GM11168 (cell line): Measurements from ENCODE around the gene ATP2B1.

Experiments
- in situ Hi-C: fragments of 300-500 bp; cut with MboI; formaldehyde crosslinking; loops from one replicate; pipeline ENCODE4 v1.12.0; 2022; ENCODE audit warnings: low sequenced_read_pairs; ENCODE audit not compliant: unreplicated experiment

The ATP2B1 gene

DNA sequence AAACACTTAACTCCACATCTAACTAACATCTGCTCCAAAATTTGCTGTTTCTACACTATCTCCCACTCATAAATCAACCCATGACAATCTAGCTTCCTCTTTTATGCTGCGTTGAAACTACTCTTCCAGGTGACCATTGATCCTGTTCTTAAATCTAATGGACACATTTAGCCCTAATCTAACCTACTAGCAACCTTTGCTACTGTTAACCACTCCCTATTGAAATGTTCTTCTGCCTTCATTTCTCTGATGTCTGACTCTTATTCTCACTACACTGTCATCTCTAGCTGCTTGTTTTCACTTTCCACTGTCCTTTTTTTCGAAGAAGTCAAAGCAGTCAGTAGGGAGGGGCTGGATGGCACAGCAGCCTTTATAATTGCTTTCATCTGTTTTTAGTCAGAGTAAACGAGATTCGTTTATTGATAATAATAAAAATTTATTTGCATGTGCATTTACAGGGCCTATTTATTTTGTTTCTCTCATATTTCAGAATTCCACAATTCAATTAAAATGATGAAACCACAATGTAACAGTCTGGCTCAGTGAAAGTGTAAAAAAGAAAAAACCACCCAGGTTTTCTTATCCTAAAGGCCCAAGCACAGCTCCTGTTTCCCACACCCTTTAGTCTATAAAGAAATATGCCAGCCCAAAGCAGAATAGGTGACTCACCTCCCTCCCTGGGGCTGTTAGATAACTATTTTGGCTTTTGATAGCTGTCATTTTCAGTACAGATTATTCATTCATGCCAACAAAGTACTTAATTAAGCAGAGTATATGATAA is 44.9 kb downstream of the ATP2B1 start:
- in situ Hi-C loops, result no loop called here

DNA sequence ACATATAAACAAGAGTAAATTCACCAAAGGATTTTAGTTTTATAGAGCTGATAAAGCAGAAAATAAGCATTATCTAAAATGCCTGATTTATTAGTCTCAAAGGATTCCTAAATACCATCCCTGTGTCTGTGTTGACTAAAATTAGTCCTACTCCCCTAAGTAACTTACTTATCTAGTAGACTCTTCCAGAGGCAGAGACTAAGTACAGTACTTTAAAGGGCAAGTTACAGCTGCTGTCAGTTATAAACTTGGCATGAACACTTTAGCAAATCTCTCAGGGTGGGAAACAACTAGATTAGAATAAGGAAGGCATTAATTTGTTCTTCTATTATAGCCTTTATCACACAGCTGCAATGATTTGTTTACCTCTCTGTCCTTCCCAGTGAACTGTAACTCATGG is 46.0 kb downstream of the ATP2B1 start:
- in situ Hi-C loops, result no loop called here

DNA sequence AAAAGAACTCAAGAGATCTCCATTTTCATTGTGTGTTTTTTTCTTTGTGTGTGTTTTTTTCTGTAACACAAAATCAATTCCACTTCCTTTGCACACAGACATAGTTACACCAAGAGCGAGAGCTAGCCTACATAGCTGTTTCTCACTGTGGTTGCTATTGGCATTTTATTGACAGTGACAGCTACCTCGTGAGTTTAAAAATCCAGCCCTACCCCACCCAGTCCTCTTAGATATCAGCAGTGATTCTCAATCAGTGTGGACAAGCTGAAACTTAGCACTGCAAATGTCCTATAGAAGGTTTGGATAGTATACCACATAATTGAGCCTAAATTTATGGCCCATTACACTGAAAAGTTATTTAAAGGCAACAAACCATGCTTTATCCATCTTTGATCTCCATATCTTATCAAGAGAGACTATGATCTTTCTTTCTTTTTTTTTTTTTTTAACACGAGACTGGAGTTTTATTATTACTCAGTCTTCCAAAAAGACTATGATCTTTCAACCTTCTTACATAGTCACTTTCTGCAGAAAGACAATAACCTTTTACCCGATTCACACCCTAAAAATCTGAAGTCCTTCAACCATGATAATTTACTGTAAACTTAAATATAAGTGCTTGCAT is 46.8 kb downstream of the ATP2B1 start:
- in situ Hi-C loops, result no loop called here

DNA sequence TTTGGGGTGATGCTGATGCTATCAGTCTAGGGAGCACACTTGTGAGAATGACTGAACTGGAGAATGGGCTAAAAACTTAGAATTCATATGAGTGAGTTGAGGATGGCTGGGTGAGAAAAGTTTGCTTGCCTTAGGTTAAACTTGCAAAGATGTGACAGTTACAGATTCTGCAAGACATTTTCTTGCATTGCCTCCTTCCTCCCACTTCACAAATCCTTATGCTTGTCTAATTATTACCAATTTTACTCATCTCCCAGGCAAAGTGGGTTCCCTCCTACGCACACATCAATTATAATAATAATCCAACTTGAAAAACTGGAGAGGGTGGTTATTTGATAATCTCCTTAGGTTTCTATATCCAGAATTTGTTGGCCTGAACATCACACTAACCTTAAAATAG is 50.9 kb downstream of the ATP2B1 start:
- in situ Hi-C loops, result no loop called here

DNA sequence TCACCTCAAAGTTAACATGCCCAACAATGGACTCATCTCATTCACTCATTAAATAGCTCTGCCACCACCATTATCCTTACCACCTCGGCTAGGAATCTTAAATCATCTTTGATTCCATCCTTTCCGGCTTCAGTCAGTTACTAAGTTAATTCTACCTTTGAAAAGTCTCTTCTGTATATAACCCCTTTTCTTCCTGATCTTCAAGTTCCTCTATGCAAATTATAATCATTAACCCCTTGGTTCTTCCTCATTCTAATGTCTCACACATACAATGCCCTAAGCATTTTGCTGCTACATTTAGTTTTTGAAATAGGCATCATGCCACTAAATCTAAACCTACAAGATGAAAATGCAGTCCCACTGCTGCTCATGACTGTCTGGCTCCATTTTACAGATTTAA is 51.6 kb downstream of the ATP2B1 start:
- in situ Hi-C loops, result no loop called here

DNA sequence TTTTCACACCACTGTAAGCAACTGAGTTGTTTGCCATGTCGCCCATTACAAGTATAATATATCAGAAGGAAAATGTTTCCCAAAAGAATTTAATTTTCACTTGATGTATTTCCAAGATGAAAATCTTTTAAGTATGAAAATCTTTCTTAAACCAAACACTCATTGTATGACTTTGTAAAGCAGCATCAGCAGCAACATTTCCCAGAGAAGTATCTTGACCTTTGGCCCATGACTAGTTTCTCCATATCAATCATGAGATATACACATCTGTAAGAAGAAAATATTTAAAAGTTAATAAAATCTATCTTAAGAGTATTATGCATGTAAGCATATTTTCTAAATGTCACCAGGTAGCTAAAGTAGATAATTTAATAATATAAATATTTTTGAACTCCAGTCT is 52.8 kb downstream of the ATP2B1 start:
- in situ Hi-C loops, result no loop called here

DNA sequence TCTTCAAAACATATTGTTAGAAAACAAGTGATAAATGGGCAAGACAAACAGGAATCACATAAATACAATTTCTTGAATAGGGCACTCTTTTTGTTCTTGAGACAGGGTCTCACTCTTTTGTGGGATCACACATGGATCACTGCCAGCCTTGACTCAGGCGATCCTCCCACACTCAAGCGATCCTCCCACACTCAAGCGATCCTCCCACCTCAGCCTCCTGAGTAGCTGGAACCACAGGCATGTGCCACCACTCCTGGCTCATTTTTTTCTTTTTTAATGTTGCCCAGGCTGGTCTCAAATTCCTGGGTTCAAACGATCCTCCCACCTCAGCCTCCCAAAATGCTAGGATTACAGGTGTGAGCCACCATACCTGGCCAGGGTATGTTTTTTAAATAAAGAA is 57.4 kb downstream of the ATP2B1 start:
- in situ Hi-C loops, result no loop called here

DNA sequence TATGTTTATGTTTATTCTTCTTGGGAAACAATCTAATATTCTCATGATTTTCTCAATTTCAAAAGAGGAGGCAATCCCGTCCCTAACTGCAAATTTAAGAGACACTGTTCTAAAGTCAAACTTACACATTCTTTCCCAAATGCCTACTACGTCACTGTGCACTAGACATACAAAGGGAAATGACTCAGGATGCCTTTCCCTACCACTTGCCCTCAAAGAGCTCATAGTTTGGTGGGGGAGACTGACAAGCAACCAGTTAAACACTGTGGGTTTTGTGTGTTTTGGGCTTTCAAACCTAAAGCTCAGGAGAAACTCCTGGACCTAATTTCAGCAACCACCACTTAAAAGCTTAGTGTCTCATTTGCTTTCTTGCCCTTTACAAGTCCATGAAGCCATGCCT is 58.4 kb downstream of the ATP2B1 start:
- in situ Hi-C loops, result no loop called here

DNA sequence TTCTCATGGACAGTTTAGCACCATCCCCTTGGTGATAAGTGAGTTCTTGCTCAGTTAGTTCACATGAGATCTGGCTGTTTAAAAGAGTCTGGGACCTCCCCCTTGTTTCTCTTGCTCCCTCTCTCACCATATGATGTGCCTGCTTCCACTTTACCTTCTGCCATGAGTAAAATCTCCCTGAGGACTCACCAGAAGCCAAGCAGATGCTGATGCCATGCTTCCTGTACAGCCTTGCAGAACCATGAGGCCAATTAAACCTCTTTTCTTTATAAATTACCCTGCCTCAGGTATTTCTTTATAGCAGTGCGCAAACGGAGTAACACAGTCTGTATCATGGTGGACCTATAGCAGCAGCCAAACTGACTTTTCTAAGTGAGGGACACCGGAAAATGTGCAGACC is 58.8 kb downstream of the ATP2B1 start:
- in situ Hi-C loops, result no loop called here

DNA sequence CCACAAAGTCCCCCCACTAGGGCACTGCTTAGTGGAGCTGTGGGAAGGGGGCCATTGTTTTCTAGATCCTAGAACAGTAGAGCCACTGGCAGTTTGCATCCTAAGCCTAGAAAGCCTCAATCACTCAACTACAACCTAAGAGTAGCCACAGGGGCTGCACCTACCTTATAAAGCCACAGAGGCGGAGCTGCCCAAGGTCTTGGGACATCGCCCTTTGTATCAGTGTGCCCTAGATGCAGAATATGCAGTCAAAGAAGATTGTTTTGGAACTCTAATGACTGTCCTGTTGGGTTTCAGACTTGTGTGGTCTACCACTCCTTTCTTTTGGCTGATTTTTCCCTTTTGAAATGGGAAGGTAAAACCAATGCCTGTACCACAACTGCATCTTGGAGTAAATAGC is 59.5 kb downstream of the ATP2B1 start:
- in situ Hi-C loops, result no loop called here

DNA sequence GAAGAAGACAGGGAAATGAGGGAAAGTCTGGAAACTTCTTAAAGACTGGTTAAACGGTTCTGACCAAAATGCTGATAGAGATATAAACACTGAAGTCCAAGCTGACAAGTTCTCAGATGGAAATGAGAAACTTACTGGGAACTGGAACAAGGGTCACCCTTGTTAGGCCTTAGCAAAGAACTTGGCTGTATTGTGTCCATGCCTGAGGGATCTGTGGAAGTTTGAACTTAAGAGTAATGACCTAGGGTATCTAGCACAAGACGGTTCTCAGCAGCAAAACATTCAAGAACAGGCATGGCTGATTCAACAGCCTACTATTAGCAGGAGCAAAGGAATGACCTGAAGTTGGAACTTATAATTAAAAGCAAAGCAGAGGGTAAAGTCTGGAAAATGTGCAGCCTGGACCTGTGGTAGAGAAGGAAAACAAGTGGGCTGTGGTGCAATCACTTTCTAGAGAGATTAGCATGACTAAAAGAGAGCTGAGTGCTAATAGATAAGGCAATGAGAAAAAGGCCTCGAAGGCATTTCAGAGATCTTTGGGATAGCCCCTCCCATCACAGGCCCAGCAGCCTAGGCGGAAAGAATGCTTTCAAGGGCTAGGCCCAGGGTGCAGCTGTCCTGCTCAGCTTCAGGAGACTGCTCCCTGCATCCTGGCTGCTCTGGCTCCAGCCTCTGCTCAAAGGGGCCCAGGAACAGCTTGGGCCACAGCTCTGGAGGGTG is 60.3 kb downstream of the ATP2B1 start:
- in situ Hi-C loops, result no loop called here

DNA sequence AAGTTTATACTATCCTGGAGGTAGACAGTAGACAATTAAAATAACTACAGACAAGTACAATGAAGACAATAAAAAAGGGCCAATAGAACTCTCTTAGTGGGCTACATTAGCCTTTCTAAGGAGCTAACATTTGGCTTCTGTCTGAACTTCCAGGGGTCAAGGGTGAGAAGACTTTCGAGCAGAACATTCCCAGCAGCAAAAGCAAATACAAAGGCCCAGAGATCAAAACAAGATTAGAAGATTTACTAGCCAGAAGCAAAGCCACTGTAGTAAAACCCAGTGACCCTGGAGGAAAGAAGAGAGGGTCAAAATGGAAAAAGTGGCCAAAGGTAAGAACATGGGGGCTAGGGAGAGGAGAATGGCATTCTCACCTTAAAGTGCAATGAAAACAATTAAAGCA is 63.2 kb downstream of the ATP2B1 start:
- in situ Hi-C loops, result no loop called here

DNA sequence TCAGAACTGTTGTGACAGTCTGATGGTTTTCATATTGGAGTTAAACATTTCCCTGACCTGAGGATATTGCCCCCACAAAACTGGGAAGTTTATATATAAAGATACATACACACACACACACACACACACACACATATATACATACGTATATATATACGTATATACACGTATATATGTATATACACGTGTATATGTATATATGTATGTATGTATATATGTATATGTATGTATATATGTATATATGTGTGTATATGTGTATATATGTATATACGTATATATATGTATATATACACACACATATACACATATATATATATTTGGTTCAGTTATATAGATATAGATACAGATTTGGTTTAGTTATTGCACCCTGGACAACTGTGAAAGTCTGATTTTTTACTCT is 65.7 kb downstream of the ATP2B1 start:
- in situ Hi-C loops, result no loop called here

DNA sequence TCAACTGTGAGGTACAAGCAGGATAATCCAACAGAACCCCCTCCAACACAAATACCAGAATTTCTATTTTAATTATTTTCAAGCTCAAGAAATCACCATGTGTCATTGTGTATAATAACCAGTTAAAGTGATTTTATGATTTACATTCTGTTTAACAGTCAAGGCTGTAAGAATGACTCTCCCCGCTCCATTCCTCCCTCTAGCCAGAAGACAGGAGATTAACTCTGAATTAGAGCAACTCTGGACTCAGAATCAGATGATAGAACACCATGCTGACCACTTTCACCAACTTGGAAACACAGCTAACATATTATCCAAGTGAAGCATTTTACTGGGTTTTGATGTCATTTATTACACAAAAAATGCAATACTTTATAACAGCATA is 71.9 kb downstream of the ATP2B1 start:
- in situ Hi-C loops, result no loop called here

DNA sequence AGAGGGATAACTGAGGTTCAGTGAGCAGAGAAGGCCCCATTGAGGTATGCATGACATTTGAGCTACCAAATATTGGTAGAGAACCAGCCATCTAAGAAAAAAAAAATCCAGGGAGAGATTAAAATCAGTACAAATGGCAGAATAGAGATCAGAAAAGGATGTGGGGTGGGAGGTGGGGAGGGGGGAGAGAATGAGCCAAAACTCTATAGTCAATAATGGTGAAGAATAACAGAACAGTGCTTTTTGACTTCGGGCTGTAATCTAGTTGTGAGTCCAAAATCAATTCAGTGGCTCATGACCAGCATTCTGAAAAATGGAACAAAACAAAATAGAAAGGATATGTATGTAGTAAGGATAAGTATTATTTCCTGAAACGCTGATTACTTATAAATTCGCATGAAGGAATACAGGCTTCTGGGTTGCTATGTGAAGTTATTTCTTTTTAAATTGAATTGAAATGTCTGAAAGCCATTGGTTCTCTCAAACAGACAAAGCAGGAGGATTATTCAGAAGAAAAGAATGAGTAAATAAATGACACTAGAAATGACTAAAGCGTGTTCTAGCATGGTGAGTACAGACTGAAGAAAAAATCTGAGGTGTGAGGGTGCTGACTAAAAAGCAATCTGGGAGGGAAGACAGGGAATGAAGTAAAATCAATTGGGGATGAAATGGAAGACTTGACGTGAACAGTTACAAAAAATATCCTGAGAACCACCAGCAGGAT is 72.4 kb downstream of the ATP2B1 start:
- in situ Hi-C loops, result no loop called here

DNA sequence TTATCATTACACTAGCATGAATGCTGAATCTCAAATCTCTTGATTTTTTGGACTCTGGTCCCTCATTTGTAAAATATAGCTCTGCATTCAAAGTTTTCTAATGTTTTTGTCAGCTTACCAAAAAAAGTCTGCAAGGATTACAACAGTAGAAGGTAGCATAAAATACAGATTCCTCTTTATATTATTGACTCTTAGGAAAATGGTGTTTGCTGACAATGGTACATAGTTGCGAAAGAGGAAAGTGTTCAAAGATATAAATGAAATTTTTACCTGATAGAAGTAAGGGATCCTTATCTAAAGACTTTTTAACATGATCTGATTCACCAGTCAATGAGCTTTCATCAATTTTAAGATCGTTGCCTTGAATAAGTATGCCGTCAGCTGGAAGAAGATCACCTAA is 74.1 kb downstream of the ATP2B1 start:
- in situ Hi-C loops, result no loop called here

DNA sequence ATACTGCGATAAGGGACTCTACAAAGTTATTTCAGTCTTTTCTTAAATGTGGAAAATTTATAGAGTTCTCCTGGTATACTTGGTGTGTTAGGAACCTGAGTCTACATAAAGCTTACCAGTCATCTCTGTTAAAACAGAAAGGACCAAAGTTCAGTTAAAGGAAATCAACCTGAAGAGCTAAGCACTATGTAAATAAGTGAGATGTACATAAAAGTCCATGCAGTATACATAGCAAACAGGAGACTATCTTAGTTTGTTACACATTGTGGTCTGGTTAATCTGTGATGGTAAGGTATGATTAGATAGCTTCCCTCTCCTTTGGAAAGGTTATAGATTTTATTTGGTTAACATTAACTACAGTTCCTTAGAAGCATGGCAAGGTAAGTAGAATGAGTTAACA is 75.9 kb downstream of the ATP2B1 start:
- in situ Hi-C loops, result no loop called here

DNA sequence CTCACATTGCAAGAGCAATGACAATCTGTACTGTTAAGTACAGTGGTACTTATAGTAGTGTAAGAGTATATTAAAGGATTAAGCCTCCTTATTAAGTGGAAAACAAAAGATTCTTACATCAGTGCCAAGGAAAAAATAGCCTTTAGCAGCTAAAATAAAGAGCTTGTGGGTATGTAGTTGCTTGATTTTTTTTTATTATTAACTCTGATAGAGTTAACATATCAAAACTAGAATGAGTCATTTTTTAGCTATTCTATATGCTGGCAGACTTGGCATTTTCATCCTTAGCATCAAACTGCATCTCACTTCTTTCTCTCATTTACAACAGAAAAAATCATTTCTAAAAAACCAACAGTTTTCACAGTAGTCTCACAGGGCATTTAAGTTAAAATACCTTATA is 86.5 kb downstream of the ATP2B1 start:
- in situ Hi-C loops, result no loop called here

DNA sequence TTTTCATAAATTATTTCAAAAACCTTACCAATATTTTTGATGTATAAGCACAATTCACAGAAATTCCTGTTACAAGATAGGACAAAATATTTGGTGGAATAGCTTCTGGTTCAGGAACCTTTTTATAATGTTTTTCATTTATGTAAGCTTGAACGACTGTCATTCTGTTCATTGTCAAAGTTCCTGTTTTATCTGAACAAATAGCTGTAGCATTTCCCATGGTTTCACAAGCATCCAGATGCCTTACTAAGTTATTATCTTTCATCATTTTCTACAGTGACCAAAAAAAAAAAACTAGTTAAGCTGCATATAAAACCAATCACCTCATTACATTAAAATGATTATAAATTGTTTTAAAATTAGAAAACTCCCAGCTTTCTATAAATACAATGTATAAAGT is 87.1 kb downstream of the ATP2B1 start:
- in situ Hi-C loops, result no loop called here

DNA sequence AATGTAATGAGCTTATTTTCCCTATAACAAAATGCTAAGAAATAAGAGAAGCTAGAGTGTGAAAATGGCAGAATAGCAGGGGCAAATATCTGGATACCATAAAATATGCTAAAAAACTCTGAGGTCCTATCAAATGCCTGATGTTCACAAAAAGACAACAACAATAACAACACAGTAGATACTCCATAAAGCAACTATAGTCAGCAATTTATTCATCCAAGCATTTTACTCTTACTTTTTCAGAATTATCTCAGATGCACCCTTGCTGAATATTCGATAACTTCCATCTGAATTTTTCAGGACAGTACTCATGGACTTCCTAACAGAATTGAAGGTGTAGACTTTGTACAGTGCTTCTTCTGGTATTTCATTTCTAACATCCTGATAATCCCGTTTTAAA is 88.9 kb downstream of the ATP2B1 start:
- in situ Hi-C loops, result no loop called here
